HepG2 (cell line): ENCODE data around the gene USF2. TPM values are rescaled to one million over a fixed set of nuclear protein-coding genes. Genes with fewer than 3 reads are reported as not detected.

Experiments
- ATAC-seq: fragments of 200-7000 bp; cut with Tn5 transposase; 3 replicates; pipeline ENCODE4 v1.9.1; 2020; ENCODE audit warnings: mild to moderate bottlenecking, moderate library complexity
- BruUV-seq: library from RNA; stranded (reverse); fragments of 400-500 nt; replicated peaks from 2 replicates; lab custom pipeline; 2021; lab: Mats Ljungman, UMichigan
- CTCF ChIA-PET: fragments of 300-600 bp; formaldehyde crosslinking; extraction: SDS; loops from one replicate; lab custom pipeline; 2021; ENCODE audit warnings: low total read pairs, inconsistent platforms, low intra/inter-chr PET ratio; lab: Yijun Ruan, JAX
- POLR2A ChIA-PET: fragments of 350-600 bp; sonication (Branson Sonifier 250); formaldehyde crosslinking; loops from one replicate; lab custom pipeline; 2020; ENCODE audit warnings: antibody characterized with exemption, inconsistent platforms; lab: Yijun Ruan, JAX
- DNase-seq: peaks from one replicate; pipeline ENCODE4 v3.0.0-alpha.2; 2015; ENCODE audit warnings: low spot score
- FAIRE-seq: peaks from 3 replicates; lab custom pipeline; 2011; peaks lifted over from hg19 to GRCh38; lab: Jason Lieb, UNC
- H2AFZ ChIP-seq: one replicate; pipeline ENCODE4 v1.6.1; 2011; ENCODE audit warnings: low read length, inconsistent platforms
- H3K27ac ChIP-seq: fragments of 300-600 bp; 3 replicates; pipeline ENCODE4 v1.8.0; 2011; ENCODE audit warnings: mixed run types, mild to moderate bottlenecking, mixed read lengths, low read length, inconsistent platforms; ENCODE audit not compliant: insufficient read depth; ENCODE audit errors: extremely low read length
- H3K27me3 ChIP-seq, 2 experiments: fragments of 200-600 bp in 1 of 2; 2 replicates in 1 of 2; 3 replicates in 1 of 2; pipeline versions ENCODE4 v1.6.0 to v1.8.0; 2011; ENCODE audit warnings: low read length in 2 of 2, mild to moderate bottlenecking in 2 of 2, moderate library complexity in 2 of 2, inconsistent platforms in 1 of 2; ENCODE audit not compliant: insufficient read depth in 2 of 2, control insufficient read depth in 1 of 2
- H3K36me3 ChIP-seq, 2 experiments: fragments of 200-600 bp in 1 of 2; replicated peaks in 1 of 2; 2 replicates in 1 of 2; 3 replicates in 1 of 2; pipeline versions ENCODE4 v1.5.1 to v1.8.0; 2011; ENCODE audit warnings: low read length in 2 of 2, inconsistent platforms in 1 of 2; ENCODE audit not compliant: insufficient read depth in 2 of 2, control insufficient read depth in 1 of 2
- H3K4me1 ChIP-seq: 2 replicates; pipeline ENCODE4 v1.5.1; 2012; ENCODE audit warnings: low read length, inconsistent platforms; ENCODE audit not compliant: insufficient read depth
- H3K4me2 ChIP-seq: 2 replicates; pipeline ENCODE4 v1.6.0; 2011; ENCODE audit warnings: low read depth, low read length, inconsistent platforms
- H3K4me3 ChIP-seq, 3 experiments: fragments of 200-600 bp in 1 of 3; sonication (generic), shearing (Covaris generic) in 1 of 3; replicated peaks in 1 of 3; 2 replicates each; pipeline ENCODE4 v1.5.1; 2011 to 2016; ENCODE audit warnings: low read length in 3 of 3, inconsistent platforms in 2 of 3, low read depth in 2 of 3, mild to moderate bottlenecking in 2 of 3, control low read depth in 1 of 3, mixed read lengths in 1 of 3; ENCODE audit not compliant: insufficient read depth in 1 of 3
- H3K79me2 ChIP-seq: one replicate; pipeline ENCODE4 v1.6.1; 2011; ENCODE audit warnings: low read length, inconsistent platforms; ENCODE audit not compliant: insufficient read depth
- H3K9ac ChIP-seq: 2 replicates; pipeline ENCODE4 v1.6.0; 2011; ENCODE audit warnings: mild to moderate bottlenecking, low read depth, low read length, inconsistent platforms; ENCODE audit not compliant: insufficient read depth
- H3K9me3 ChIP-seq: 2 replicates; pipeline ENCODE4 v1.5.1; 2012; ENCODE audit warnings: mild to moderate bottlenecking, low read length
- H4K20me1 ChIP-seq: 2 replicates; pipeline ENCODE4 v1.6.0; 2011; ENCODE audit warnings: inconsistent platforms, mild to moderate bottlenecking, low read length, moderate library complexity; ENCODE audit not compliant: insufficient read depth
- NONO ChIP-seq, 2 experiments: fragments of 450-650 bp in 1 of 2; sonication (generic) in 1 of 2; formaldehyde crosslinking in 1 of 2; IDR thresholded peaks in 1 of 2; conservative IDR thresholded peaks in 1 of 2; 2 replicates each; pipeline versions ENCODE4 v1.6.1 to v1.8.0; 2017 to 2022; ENCODE audit warnings: mild to moderate bottlenecking in 1 of 2, missing genetic modification reagents in 1 of 2, moderate library complexity in 1 of 2
- PAF1 ChIP-seq: IDR thresholded peaks from 2 replicates; pipeline ENCODE4 v1.6.1; 2016; ENCODE audit warnings: missing genetic modification reagents, missing compliant biosample characterization
- RARG ChIP-seq: sonication (generic); formaldehyde crosslinking; IDR thresholded peaks from 2 replicates; pipeline ENCODE4 v1.4.0; 2020; ENCODE audit warnings: low read depth, mild to moderate bottlenecking, missing genetic modification reagents
- TSC22D2 ChIP-seq: sonication (generic); formaldehyde crosslinking; IDR thresholded peaks from 2 replicates; pipeline ENCODE4 v1.5.1; 2020; ENCODE audit warnings: missing genetic modification reagents, mild to moderate bottlenecking, borderline replicate concordance
- YY1 ChIP-seq: IDR thresholded peaks from 2 replicates; pipeline ENCODE4 v1.6.1; 2011; ENCODE audit warnings: low read length, low read depth, moderate library complexity, mild to moderate bottlenecking; ENCODE audit not compliant: insufficient read depth, insufficient replicate concordance
- ZNF121 ChIP-seq: sonication (generic); formaldehyde crosslinking; IDR thresholded peaks from 2 replicates; pipeline ENCODE4 v1.5.0; 2020; ENCODE audit warnings: mild to moderate bottlenecking, missing genetic modification reagents
- ZNF280B ChIP-seq: sonication (generic); formaldehyde crosslinking; IDR thresholded peaks from 2 replicates; pipeline ENCODE4 v1.5.0; 2020; ENCODE audit warnings: missing genetic modification reagents, mild to moderate bottlenecking, borderline replicate concordance
- ZNF639 ChIP-seq: conservative IDR thresholded peaks from 2 replicates; pipeline ENCODE4 v1.6.1; 2018; ENCODE audit warnings: missing genetic modification reagents
- ZNF768 ChIP-seq: sonication (generic); formaldehyde crosslinking; IDR thresholded peaks from 2 replicates; pipeline ENCODE4 v1.4.0; 2020; ENCODE audit warnings: missing genetic modification reagents
- WGBS: methylation state at CpG from one replicate; pipeline ENCODE4 v1.1.6; 2017; ENCODE audit warnings: low lambda C conversion rate; 5-methylcytosine and 5-hydroxymethylcytosine counted together
- in situ Hi-C: cut with HindIII; loops from 2 replicates; pipeline ENCODE4 v1.10.0; 2017; ENCODE audit warnings: low pct_unique_long_range_greater_than_20kb; ENCODE audit not compliant: extremely low pct_ligation_motif_present
- intact Hi-C: fragments of 100-400 bp; cut with micrococcal nuclease; formaldehyde crosslinking; loops from one replicate; pipeline ENCODE4 v1.10.0; 2022; ENCODE audit not compliant: unreplicated experiment
- polyA plus RNA-seq, 8 experiments: library from polyadenylated mRNA; depleted of rRNA in 3 of 8; stranded (reverse) in 7 of 8; unstranded in 1 of 8; fragments of >200 nt; fragmentation: Illumina TruSeq in 4 of 8; extraction: Trizol in 4 of 8; gene quantifications; 2 replicates each; pipeline versions ENCODE4 v1.2.1 to v1.2.3, GENCODE V29; 2011 to 2016; ENCODE audit warnings: low read depth in 4 of 8, missing spikeins in 1 of 8, mixed read lengths in 1 of 8; ENCODE audit not compliant: insufficient read depth in 1 of 8
- total RNA-seq, 5 experiments: library from RNA; depleted of rRNA; stranded (reverse); fragments of >200 nt; fragmentation: Illumina TruSeq; extraction: Trizol; gene quantifications; 2 replicates each; pipeline ENCODE4 v1.2.3, GENCODE V29; 2016; ENCODE audit warnings: low read depth in 1 of 5
- TF ChIP-seq, protein P1 (sequence below): IDR thresholded peaks from 2 replicates; pipeline ENCODE4 v1.6.1; 2018; ENCODE audit warnings: missing genetic modification reagents, mild to moderate bottlenecking, missing compliant biosample characterization

The USF2 gene
- total and polyA plus RNA-seq, 2 of the 13 experiments (the other 11 are each of a cell fraction or from before 2014, with no cell fraction given): 54.9 to 106 TPM

DNA sequence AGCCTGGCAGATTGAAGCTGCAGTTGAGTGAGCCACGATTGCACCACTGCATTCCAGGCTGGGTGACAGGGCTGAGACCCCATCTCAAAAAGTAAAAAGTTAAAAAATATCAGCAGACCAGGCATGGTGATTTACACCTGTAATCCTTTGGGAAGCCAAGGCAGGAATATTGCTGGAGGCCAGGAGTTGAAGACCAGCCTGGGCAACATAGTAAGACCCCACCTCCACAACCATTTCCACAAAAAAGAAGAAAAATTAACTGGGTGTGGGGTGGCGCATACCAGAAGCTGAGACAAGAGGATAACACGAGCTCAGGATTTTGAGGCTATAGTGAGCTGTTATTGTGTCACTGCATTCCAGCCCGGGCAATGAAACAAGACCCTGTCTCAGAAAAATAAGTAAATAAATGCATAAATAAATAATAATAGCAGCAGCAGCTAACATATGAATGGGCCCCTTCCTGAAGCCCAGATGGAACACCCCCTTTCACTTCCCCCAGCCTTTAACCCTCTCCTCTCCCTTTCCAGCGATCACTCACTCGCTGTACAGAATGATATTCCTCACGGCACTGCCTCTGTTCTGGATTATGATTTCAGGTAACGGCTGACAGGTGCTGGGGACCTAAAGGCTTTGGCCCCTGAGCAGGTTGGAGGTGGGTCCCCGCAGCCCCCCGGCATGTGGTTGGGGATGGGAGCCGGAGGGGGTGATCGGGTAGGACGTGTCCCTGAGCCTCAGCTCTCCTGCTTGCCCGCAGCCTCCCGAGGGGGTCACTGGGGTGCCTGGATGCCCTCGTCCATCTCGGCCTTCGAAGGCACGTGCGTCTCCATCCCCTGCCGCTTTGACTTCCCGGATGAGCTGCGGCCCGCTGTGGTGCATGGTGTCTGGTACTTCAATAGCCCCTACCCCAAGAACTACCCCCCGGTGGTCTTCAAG is 26.4 kb downstream of the USF2 start:
- TF ChIP-seq NONO (IDR thresholded peaks at IDR 0.05): no peak
- no peak for TF ChIP-seq NONO (CRISPR knock-in tag; conservative IDR thresholded peaks at IDR 0.05)
- TF ChIP-seq ZNF121: peak; percentile 76; the same call in 1 of the 2 replicates
- Histone ChIP-seq H3K9ac (no peak overlapping the region), H3K4me3 (peak overlapping the region in 1 of 3 experiments; percentile 26; a peak in 1 of 6 replicates), H3K4me2 (0 out of 2 replicates have a peak overlapping the region, but pooled peaks have one; percentile 48), H3K27me3 (peaks cover 6 to 39% of the 10 kb centered on the region in 2 experiments), H4K20me1 (no peaks in the 10 kb centered on the region), H2AFZ (no peak overlapping the region), H3K79me2 (no peaks in the 10 kb centered on the region), H3K4me1 (peaks cover 55% of the 10 kb centered on the region), H3K9me3 (no peaks in the 10 kb centered on the region), H3K36me3 (no peaks in the 10 kb centered on the region), H3K27ac (no peak overlapping the region)
- no TSS peak for BruUV-seq
- ChIA-PET CTCF (no interaction called here), POLR2A (interaction anchor here (0.6 kb wide), 1 partner anchor 551 kb away, joined by 3 read pairs; no protein-coding TSS in a partner anchor)
- in situ Hi-C loops: no loop called here
- WGBS: 38% methylated on average over 13 of the region's 25 CpGs
- ATAC-seq: no peak
- DNase-seq: no peak
- intact Hi-C loops: no loop called here
- FAIRE-seq: no peak

GRCh38 chr19:35295792-35296462 is 27.2 kb downstream of the USF2 start:
- H3K9ac ChIP-seq: no peak overlapping the region
- peaks cover 47% of the 10 kb centered on the region for H3K4me1 ChIP-seq
- H3K4me3 ChIP-seq: peak overlapping the region in 1 of 3 experiments; percentile 26; a peak in 1 of 6 replicates
- ChIA-PET POLR2A (no interaction called here), CTCF (no interaction called here)
- H3K27ac ChIP-seq: no peak overlapping the region
- 37% methylated on average over 4 of the region's 24 CpGs for WGBS
- peak; percentile 45 for ATAC-seq
- H3K79me2 ChIP-seq: no peaks in the 10 kb centered on the region
- no peak for FAIRE-seq
- BruUV-seq: no TSS peak
- no peaks in the 10 kb centered on the region for H3K9me3 ChIP-seq
- H3K4me2 ChIP-seq: peak overlapping the region; percentile 48
- in situ Hi-C loops (no loop called here), intact Hi-C loops (no loop called here)
- DNase-seq: no peak
- H2AFZ ChIP-seq: no peak overlapping the region
- no peaks in the 10 kb centered on the region for H4K20me1 ChIP-seq
- no peaks in the 10 kb centered on the region for H3K36me3 ChIP-seq
- H3K27me3 ChIP-seq: peaks cover 6 to 39% of the 10 kb centered on the region in 2 experiments
- TF ChIP-seq YY1 (no peak), ZNF280B (0 out of 2 replicates have a peak, but pooled peaks have one; percentile 22), TSC22D2 (CRISPR knock-in tag) (no peak), ZNF768 (CRISPR knock-in tag) (peak; percentile 16; the same call in 1 of the 2 replicates), RARG (no peak), ZNF639 (CRISPR knock-in tag) (no peak), PAF1 (no peak)
- TF ChIP-seq, protein P1, sequence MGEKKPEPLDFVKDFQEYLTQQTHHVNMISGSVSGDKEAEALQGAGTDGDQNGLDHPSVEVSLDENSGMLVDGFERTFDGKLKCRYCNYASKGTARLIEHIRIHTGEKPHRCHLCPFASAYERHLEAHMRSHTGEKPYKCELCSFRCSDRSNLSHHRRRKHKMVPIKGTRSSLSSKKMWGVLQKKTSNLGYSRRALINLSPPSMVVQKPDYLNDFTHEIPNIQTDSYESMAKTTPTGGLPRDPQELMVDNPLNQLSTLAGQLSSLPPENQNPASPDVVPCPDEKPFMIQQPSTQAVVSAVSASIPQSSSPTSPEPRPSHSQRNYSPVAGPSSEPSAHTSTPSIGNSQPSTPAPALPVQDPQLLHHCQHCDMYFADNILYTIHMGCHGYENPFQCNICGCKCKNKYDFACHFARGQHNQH (CRISPR knock-in tag): no peak
